Right ventricle myocardium superior (tissue), 1 donor: ENCODE data around the gene FAM3C. TPM values are rescaled to one million over a fixed set of nuclear protein-coding genes. Genes with fewer than 3 reads are reported as not detected.

Experiments used
- ATAC-seq: fragments of 200-7000 bp; cut with Tn5 transposase; one replicate; pipeline ENCODE4 v1.9.1; 2020; ENCODE audit warnings: mild to moderate bottlenecking; ENCODE audit not compliant: poor library complexity
- DNase-seq: peaks from one replicate; pipeline ENCODE4 v3.0.0-alpha.2; 2020
- intact Hi-C: fragments of 100-400 bp; cut with DNase I; formaldehyde crosslinking; loops from one replicate; pipeline ENCODE4 v1.11.2; 2022
- total RNA-seq: library from RNA; stranded (reverse); fragmentation: NEBNext Ultra II Directional; extraction: Animal tissue kit (Norgen Biotek cat#: 25700); gene quantifications from one replicate; pipeline ENCODE4 v1.2.1, GENCODE V29; 2021
- donor health status: DM: no; HTN: yes; CAD: no; lungs with severe emphysema.

FAM3C gene
- total RNA-seq, 1 donor from 2014 or later: 36.5 TPM

GRCh38 chr7:121313220-121313792 is 82.8 kb downstream of the FAM3C start:
- no peak for ATAC-seq
- no peak for DNase-seq
- intact Hi-C loops: no loop called here

- DNase-seq (no peak), ATAC-seq (no peak)
- intact Hi-C loops: no loop called here
Observed at GRCh38 chr7:121307021-121307574, 89.0 kb downstream of the FAM3C start.

GRCh38 chr7:121306565-121306964 is 89.5 kb downstream of the FAM3C start:
- no peak for ATAC-seq
- intact Hi-C loops: no loop called here

GRCh38 chr7:121305109-121305508 is 91.0 kb downstream of the FAM3C start:
- ATAC-seq: no peak
- intact Hi-C loops: no loop called here
- DNase-seq: no peak

More at GRCh38 chr7:121306565-121306964, 89.5 kb downstream of the FAM3C start:
- DNase-seq: no peak

- DNase-seq (no peak), ATAC-seq (no peak)
- intact Hi-C loops: no loop called here
Observed at GRCh38 chr7:121304102-121304658, 91.9 kb downstream of the FAM3C start.

- DNase-seq: no peak
- ATAC-seq: no peak
- intact Hi-C loops: no loop called here
Observed at GRCh38 chr7:121303422-121304101, 92.5 kb downstream of the FAM3C start.

- intact Hi-C loops: no loop called here
- no peak for ATAC-seq
- no peak for DNase-seq
Observed at GRCh38 chr7:121302214-121302745, 93.8 kb downstream of the FAM3C start.

GRCh38 chr7:121301446-121302213 is 94.5 kb downstream of the FAM3C start:
- intact Hi-C loops: no loop called here
- ATAC-seq (no peak), DNase-seq (no peak)

- ATAC-seq: no peak
- intact Hi-C loops: no loop called here
Observed at GRCh38 chr7:121300685-121301420, 95.3 kb downstream of the FAM3C start.

More at GRCh38 chr7:121300685-121301420, 95.3 kb downstream of the FAM3C start:
- no peak for DNase-seq

Other genes starting within 250 kb of the FAM3C start
- not detected for gene WNT16, start 67.3 kb downstream of the FAM3C start, total RNA-seq